IPS-18a (cell line): Measurements from ENCODE around the gene TBC1D13.
A peak's percentile ranks its signal among the peaks of the same experiment; 100 is the strongest.

Experiments used
- H3K27ac ChIP-seq: one replicate; pipeline ENCODE4 v1.5.1; 2013; ENCODE audit warnings: low read length
- H3K27me3 ChIP-seq: one replicate; pipeline ENCODE4 v1.6.1; 2013; ENCODE audit warnings: mild to moderate bottlenecking, low read length; ENCODE audit not compliant: control insufficient read depth, insufficient read depth
- H3K36me3 ChIP-seq: one replicate; pipeline ENCODE4 v1.6.1; 2013; ENCODE audit warnings: low read depth, low read length; ENCODE audit not compliant: control insufficient read depth
- H3K4me1 ChIP-seq: one replicate; pipeline ENCODE4 v1.6.1; 2013; ENCODE audit warnings: low read depth, low read length; ENCODE audit not compliant: control insufficient read depth
- H3K4me3 ChIP-seq: one replicate; pipeline ENCODE4 v1.5.1; 2013; ENCODE audit warnings: low read length
- H3K9ac ChIP-seq: one replicate; pipeline ENCODE4 v1.6.1; 2013; ENCODE audit warnings: mild to moderate bottlenecking, low read length, moderate library complexity
- H3K9me3 ChIP-seq: one replicate; pipeline ENCODE4 v1.6.1; 2013; ENCODE audit warnings: low read depth, low read length; ENCODE audit not compliant: control insufficient read depth

Gene TBC1D13

GRCh38 chr9:128810873-128811272, 23.8 kb downstream of the TBC1D13 start:
- no peak overlapping the region for H3K4me3 ChIP-seq

GRCh38 chr9:128818099-128818838, 31.2 kb downstream of the TBC1D13 start, which contains the start of gene ENDOG:
Gene ENDOG (plus strand): TSS chr9:128818500. CDS start chr9:128818685, 185 bp downstream.
- H3K9ac ChIP-seq, result peak within 1 kb of the TSS; percentile 48
- H3K4me3 ChIP-seq, result peak within 1 kb of the TSS; percentile 61
- H3K4me1 ChIP-seq, result no peaks in the 10 kb centered on the region
- H3K27me3 ChIP-seq, result peaks cover 4% of the 10 kb centered on the region
- H3K9me3 ChIP-seq, result no peaks in the 10 kb centered on the region
- peaks cover 19% of the 10 kb centered on the region for H3K36me3 ChIP-seq
- H3K27ac ChIP-seq, result no peak within 1 kb of the TSS

More at GRCh38 chr9:128810873-128811272, 23.8 kb downstream of the TBC1D13 start:
- Histone ChIP-seq H3K4me1 (no peaks in the 10 kb centered on the region), H3K27me3 (no peaks in the 10 kb centered on the region), H3K36me3 (peaks cover 10% of the 10 kb centered on the region), H3K9ac (no peak overlapping the region), H3K27ac (no peak overlapping the region), H3K9me3 (no peaks in the 10 kb centered on the region)

GRCh38 chr9:128818839-128819715, 32.0 kb downstream of the TBC1D13 start:
- no peak overlapping the region for H3K9ac ChIP-seq
- H3K36me3 ChIP-seq, result peaks cover 27% of the 10 kb centered on the region
- H3K4me1 ChIP-seq, result no peaks in the 10 kb centered on the region
- peaks cover 4% of the 10 kb centered on the region for H3K27me3 ChIP-seq
- H3K9me3 ChIP-seq, result no peaks in the 10 kb centered on the region
- H3K4me3 ChIP-seq, result peak overlapping the region; percentile 61
- no peak overlapping the region for H3K27ac ChIP-seq

GRCh38 chr9:128819716-128820664, 32.9 kb downstream of the TBC1D13 start:
- Histone ChIP-seq H3K9ac (no peak overlapping the region), H3K27ac (no peak overlapping the region), H3K4me3 (no peak overlapping the region), H3K27me3 (peaks cover 4% of the 10 kb centered on the region), H3K4me1 (no peaks in the 10 kb centered on the region), H3K9me3 (no peaks in the 10 kb centered on the region), H3K36me3 (peaks cover 36% of the 10 kb centered on the region)

- Histone ChIP-seq H3K9me3 (no peaks in the 10 kb centered on the region), H3K27me3 (peaks cover 4% of the 10 kb centered on the region), H3K4me3 (no peak overlapping the region), H3K4me1 (no peaks in the 10 kb centered on the region), H3K27ac (no peak overlapping the region), H3K9ac (no peak overlapping the region), H3K36me3 (peaks cover 46% of the 10 kb centered on the region)
Observed at GRCh38 chr9:128820665-128821583, 33.9 kb downstream of the TBC1D13 start.

- Histone ChIP-seq H3K9ac (no peak overlapping the region), H3K27ac (no peak overlapping the region), H3K36me3 (peaks cover 50% of the 10 kb centered on the region), H3K27me3 (peaks cover 4% of the 10 kb centered on the region), H3K4me3 (no peak overlapping the region), H3K4me1 (no peaks in the 10 kb centered on the region), H3K9me3 (no peaks in the 10 kb centered on the region)
Observed at GRCh38 chr9:128821584-128822406, 34.7 kb downstream of the TBC1D13 start.

- H3K27me3 ChIP-seq, result peaks cover 1% of the 10 kb centered on the region
- H3K4me1 ChIP-seq, result no peaks in the 10 kb centered on the region
- no peak overlapping the region for H3K27ac ChIP-seq
- no peaks in the 10 kb centered on the region for H3K9me3 ChIP-seq
- H3K9ac ChIP-seq, result no peak overlapping the region
- H3K4me3 ChIP-seq, result no peak overlapping the region
- H3K36me3 ChIP-seq, result peaks cover 57% of the 10 kb centered on the region
Observed at GRCh38 chr9:128822407-128823042, 35.5 kb downstream of the TBC1D13 start.

- Histone ChIP-seq H3K4me3 (no peak overlapping the region), H3K36me3 (peaks cover 57% of the 10 kb centered on the region), H3K27ac (no peak overlapping the region), H3K9ac (no peak overlapping the region), H3K4me1 (no peaks in the 10 kb centered on the region), H3K9me3 (no peaks in the 10 kb centered on the region), H3K27me3 (no peaks in the 10 kb centered on the region)
Observed at GRCh38 chr9:128823362-128823902, 36.4 kb downstream of the TBC1D13 start.

- Histone ChIP-seq H3K27me3 (no peaks in the 10 kb centered on the region), H3K27ac (no peak overlapping the region), H3K9me3 (no peaks in the 10 kb centered on the region), H3K4me3 (no peak overlapping the region), H3K4me1 (no peaks in the 10 kb centered on the region), H3K36me3 (peaks cover 57% of the 10 kb centered on the region), H3K9ac (no peak overlapping the region)
Observed at GRCh38 chr9:128823903-128824406, 36.9 kb downstream of the TBC1D13 start.
